Head of caudate nucleus (tissue), 42 donors: ENCODE measurements around the gene PIGBOS1.

ENCODE experiments used
- DNase-seq, 42 donors: peaks; one replicate each; pipeline versions ENCODE4 v3.0.0 to v3.0.0-alpha.2; 2020 to 2021; ENCODE audit warnings: mixed read lengths in 7 of 42
- intact Hi-C: fragments of 100-400 bp; cut with DNase I; formaldehyde crosslinking; loops from one replicate; pipeline ENCODE4 v1.15.0; 2022

Gene PIGBOS1, protein sequence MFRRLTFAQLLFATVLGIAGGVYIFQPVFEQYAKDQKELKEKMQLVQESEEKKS

DNA sequence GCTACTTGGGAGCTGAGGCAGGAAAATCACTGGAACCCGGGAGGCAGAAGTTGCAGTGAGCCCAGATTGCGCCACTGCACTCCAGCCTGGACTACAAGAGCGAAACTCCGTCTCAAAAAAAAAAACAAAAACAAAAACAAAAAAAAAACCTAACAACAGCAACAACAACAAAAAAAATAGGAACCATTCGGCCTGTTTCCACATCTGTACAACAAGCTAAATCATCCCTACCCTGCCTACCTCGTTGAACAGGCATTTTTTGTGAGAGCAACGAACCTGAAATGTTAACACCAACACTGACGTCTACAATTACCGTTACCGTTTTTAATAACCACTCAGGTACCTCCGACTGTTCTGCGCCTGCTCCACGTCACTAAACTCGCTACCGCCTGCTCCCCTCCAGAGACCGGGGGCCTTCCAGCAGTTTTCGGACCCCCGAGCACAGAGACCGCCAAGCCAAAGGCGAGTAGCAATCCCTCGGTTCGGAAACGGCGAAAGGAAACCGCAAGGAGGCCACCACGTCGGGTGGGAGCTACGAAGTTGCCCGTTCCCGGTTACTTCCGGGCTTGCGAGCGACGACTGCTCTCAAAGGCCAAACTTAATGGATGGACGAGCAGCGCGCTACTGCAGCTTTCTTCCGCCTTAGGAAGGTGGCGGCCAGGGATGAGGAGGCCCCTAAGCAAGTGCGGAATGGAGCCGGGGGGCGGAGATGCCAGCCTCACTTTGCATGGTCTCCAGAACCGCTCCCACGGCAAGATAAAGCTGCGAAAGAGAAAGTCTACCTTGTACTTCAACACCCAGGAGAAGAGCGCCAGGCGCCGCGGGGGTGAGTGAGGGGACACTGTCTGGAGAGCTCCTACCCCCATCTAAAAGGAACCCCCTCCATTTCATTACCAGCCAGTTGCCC lies at the start of gene PIGBOS1, which contains the start of gene PIGB:
Gene PIGBOS1 (minus strand): TSS at position 536 of the 907 bp plus-strand sequence. CDS start 1,331 bp downstream, outside the sequence.
Gene PIGB (plus strand): TSS at position 635 of the 907 bp plus-strand sequence. CDS start 29 bp downstream, at position 664.
- intact Hi-C loops: no loop called here
- DNase-seq: peak; percentile 67 to 93 (median 84)

DNA sequence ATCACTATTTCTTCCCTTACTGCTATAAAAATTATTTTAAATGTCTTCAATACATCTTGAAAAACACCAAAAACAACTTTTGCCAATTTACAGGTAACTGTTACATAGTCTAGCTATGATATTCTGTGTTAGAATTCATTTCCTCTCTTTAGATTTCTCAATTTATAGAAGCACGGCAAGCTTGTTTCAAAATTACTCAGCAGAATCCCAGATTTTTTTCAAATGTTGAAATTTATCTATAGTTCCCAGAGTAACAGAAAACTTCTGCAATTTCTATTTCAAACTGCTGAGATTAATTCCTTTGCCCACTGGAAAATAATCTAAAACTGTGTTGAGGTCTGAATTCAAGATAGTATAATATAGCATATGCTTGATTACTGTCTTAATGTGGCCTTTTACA lies 48.1 kb upstream of the PIGBOS1 start:
- no peak for DNase-seq
- intact Hi-C loops: no loop called here

DNA sequence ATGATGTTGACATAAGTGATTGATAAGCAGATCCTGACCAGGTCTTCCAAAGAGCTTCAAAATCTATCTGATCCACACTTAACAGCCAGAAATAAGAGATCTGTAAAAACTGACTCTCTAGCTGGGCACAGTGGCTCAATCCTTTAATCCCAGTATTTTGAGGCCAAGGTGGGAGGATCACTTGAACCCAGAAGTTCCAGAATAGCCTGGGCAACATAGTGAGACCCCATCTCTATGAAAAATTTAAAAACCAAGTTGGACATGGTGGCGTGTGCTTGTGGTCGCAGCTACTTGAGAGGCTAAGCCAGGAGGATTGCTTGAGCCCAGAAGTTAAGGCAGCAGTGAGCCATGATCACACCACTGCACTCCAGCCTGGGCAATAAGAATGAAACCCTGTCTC lies 43.7 kb upstream of the PIGBOS1 start:
- DNase-seq: no peak
- intact Hi-C loops: no loop called here

DNA sequence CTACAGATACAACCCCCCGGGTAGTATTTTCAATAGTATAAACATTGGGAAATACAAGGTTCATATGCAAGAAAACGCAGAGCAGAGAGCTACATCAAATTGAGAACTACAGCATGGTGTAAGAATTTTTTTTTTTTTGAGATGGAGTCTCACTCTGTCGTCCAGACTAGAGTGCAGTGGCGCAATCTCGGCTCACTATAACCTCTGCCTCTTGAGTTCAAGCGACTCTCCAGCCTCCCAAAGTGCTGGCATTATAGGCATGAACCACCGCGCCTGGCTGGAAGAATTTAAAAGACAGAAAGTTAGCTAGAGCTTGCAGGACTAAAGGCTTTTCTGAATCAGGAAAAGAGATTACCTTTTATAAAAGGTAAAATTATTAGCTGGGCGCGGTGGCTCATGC lies 42.1 kb upstream of the PIGBOS1 start:
- no peak for DNase-seq
- intact Hi-C loops: no loop called here

DNA sequence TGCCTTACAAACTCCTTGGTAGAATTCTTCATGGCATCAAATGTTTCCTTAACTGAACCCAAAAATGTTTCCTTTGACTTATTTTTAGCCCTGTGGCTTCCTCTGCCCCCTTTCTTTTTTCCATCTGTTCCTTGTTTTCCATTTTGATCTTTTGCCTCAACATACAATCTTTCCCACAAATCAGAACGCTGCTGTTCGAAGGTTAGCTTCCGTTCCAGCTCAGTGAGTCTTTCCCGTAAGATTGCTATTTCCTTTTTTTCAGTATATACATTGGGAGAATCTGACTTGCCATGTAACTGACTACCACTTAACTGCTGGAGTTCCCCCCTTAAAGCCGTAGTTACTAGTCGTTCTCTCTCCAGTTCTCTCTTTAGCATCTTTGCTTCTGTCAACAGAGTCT lies 41.3 kb upstream of the PIGBOS1 start:
- DNase-seq: no peak

DNA sequence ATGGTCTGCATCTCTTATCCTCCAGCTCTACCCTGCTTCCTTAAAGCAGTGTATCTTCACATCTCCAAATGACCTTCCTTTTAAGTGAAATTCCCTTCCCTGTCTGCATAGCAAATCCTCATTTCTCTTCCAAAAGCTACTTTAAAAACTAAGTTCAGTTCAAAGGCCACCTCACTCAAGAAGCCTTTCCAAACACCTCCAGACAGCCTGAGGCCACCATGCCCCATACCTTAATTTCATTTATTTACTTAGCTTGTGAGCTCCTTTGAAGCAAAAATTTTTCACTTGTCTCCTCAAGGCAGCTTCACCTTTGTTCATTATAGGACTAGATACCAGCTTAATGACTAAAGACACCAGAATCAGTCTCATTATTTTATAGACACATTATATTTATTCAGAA lies 39.5 kb upstream of the PIGBOS1 start:
- no peak for DNase-seq
- intact Hi-C loops: no loop called here

More for the DNA sequence above, 41.3 kb upstream of the PIGBOS1 start:
- intact Hi-C loops: no loop called here

DNA sequence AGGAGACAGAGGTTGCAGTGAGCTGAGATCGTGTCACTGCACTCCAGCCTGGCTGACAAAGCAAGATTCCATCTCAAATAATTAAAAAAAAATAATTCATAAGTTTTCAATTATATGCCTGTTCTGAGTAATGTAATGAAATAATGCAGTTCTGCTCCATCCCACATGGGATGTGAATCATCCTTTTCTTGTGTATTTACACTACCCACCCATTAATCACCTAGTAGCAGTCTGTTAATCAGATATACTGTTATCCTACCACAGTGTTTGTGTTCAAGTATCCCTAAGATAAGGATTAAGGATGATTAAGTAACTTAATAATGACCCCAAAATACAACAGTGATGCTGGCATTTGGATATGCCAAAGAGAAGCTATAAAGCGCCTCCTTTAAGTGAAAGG lies 38.9 kb upstream of the PIGBOS1 start:
- intact Hi-C loops: no loop called here
- DNase-seq: no peak

DNA sequence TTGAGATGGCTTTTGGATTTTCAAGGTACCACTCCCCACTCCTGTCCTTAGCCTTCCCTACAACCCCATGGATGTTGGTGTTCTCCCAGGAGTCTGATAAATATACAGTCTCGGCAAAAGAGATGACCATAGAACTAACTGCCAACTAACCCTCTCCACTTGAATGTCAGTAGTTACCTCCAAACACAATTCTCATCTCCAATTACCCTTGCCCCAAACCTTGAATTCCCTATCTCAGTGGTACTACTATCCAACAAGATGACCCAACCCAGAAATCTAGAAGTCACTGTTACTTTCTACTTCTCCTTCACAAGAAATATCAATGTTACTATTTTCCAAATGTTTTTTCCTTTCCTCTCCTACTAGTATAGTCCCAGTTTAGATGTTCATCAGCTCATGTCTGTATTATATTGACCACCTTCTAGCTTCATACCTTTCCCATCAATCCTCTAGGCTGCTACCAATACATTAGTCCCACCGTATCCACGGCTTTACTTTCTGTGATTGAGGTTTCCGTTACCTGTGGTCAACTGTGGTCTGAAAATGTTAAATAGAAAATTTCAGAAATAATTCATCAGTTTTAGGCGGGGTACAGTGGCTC lies 38.2 kb upstream of the PIGBOS1 start:
- no peak for DNase-seq
- intact Hi-C loops: no loop called here

DNA sequence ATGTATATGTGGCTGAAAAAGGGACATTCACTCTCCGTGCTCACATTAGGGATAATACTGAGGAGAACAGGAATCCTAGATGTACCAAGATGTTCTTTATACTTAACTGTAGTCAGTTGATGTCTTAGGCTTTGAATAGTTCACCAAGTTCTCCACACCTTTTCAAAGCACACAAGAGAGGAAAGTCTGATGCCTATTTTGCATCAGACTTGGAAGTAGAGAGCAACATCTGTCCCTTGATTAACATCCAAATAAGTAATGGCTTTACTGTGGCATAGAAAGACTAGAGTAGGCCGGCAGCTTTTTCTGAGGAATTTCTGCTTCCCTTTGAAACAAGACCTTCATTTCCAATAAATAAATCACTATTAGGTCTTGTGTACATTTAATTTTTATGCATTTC lies 34.1 kb upstream of the PIGBOS1 start:
- DNase-seq: no peak
- intact Hi-C loops: no loop called here

DNA sequence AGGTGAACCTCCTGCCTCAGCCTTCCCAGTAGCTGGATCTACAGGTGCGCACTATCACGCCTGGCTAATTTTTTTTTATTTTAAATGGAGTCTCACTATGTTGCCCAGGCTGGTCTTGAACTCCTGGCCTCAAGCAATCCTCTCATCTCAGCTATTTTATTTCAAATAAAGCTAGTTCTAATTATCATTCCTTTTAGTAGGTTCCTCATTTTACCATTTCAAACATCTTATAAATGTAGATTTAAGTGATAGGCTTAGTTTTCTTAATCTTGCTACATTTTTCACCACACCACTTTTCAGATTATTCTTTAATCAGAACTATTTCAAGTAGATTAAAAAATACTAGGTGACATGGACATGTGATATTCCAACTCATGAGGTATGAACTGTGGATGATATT lies 30.4 kb upstream of the PIGBOS1 start:
- intact Hi-C loops: no loop called here
- DNase-seq: no peak

DNA sequence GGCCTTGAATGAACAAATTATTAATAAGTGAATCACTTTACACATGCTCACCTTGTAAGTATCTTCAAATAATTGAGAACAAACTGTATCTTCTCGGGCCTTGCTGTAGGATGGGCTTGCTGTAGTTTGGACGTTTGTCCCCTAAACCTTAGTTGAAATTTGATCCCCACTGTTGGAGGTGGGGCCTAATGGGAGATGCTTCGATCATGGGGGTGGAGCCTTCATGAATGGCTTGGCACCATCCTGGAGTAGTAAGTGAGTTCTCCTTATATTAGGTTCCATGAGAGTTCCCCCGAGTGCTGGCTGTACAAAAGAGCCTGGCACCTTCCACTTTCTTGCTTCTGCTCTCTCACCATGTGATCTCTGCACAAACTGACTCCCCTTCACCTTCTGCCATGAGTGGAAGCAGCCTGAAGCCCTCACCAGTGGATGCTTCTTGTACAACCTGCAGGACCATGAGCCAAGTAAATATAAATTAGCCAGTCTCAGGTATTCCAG lies 29.4 kb upstream of the PIGBOS1 start:
- intact Hi-C loops: no loop called here
- DNase-seq: no peak

DNA sequence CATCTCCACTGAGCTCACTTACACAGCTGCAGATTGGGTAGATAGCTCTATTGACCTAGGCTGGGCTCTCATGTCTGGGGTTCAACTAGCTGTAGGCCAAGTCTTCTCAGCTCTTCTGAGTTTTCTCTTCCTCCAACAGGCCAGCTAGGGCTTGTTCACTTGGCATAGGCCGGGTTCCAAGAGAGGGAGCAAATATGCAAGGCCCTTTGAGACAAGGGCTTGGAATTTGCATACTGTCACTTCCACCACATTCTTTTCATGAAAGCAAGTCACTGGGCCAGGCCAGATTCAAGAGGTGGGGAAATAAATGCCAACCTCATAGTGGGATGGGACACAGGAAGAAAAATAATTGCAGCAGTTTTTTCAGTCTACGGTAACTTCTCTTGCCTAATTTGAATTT lies 25.3 kb upstream of the PIGBOS1 start:
- intact Hi-C loops: no loop called here
- DNase-seq: peak in 2 of 42 donors; percentile 5 to 8

DNA sequence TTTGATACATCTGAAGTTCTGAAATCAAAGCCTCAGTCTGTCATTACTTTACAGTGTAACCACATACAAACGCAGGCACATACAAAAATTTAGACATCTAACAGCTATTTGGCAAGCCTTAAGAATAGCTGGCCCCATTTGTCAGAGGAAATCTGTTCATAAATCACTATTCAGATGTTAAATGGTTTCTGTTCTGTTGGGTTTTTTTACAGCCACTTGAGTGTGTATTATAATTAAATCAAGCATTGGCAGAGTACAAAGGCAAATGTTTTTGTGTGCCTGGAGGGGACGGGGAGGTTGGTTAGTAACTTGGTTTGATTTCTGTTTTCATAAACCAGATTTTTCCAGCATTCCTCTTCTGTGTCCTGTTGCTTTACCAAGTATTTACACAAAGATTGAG lies 24.2 kb upstream of the PIGBOS1 start:
- intact Hi-C loops: no loop called here
- DNase-seq: no peak

DNA sequence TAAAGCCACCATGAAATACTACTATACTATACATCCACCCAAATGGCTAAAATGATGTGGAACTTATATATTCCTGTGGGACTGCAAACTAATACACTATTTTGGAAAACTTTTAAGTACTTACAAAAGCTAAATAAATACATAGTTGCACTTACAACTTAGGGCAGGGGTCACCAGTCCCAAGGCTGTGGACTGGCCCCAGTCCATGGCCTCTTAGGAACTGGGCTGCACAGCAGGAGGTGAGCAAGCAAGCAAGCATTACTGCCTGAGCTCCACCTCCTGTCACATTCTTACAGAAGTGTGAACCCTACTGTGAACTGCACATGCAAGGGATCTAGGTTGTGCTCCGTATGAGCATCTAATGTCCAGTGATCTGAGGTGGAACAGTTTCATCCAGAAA lies 18.2 kb upstream of the PIGBOS1 start:
- intact Hi-C loops: no loop called here

DNA sequence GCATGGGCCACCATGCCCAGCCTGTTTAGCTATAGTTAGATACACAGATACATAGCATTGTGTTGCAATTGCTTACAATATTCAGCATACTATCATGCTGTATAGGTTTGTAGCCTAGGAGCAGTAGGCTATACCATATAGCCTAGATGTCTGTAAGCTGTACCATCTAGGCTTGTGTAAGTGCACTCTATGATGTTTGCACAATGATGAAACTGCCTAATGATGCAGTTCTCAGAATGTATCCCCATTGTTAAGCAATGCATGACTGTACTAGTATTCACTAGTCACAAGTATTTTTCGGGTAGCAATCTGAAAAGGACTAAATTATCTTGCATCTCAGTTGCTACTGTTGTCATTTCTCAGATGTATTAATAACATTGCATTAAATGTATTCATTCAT lies 16.1 kb upstream of the PIGBOS1 start:
- no peak for DNase-seq
- intact Hi-C loops: no loop called here

More for the DNA sequence above, 18.2 kb upstream of the PIGBOS1 start:
- no peak for DNase-seq

DNA sequence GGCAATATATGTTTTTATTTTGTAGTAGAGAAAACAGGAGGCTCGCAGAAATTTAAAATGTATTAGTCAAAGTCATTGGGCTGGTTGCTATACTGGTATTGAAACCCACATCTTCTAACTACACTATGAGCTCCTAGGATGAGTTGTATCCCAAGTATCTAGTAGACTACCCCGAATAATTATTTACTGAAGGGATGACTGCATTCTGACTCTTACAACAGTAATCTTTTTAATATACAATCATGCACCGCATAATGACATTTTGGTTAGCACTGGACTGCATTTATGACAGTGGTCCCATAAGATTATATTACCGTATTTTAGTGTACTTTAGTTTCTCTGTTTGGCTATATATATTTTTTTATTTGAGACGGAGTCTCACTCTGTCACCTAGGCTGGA lies 15.4 kb upstream of the PIGBOS1 start:
- intact Hi-C loops: no loop called here

DNA sequence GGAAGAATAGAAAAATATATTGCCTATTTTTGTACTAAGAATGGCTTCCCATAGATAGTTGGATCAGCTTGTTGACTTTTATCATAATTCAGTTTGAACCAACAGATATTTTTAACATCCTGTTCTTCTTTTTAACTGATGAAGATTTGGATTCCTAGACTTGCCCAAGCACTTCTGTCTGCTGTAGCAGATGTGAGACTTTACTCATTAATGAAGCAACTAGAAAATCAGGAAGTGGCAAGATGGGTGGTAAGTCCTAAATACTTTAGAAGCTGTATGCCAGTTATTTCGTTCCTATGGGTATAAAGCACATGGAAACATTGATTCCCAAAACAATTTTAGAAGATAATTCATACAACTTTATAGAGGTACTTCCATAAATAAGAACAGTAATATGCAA lies 8.5 kb upstream of the PIGBOS1 start:
- intact Hi-C loops: no loop called here
- no peak for DNase-seq

More for the DNA sequence above, 15.4 kb upstream of the PIGBOS1 start:
- no peak for DNase-seq

DNA sequence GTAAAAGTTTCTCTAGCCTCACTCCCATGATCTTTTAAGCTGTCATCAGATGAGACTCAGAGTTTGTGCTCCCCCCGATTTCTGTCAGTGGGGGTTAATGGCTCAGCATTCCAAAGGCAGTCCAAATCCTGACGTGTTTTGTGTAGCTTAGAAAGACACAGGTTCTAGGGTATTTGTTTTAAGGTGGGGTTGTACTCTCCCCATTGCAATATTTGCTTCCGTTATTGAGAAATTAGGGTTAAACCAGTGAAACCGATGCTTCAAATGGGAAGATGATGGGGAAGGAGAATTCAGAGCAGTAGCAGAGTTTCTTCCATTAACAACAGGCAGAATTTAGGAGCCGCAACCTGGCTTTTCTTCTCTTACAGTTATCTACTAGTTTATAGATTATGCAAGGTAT lies 3.5 kb upstream of the PIGBOS1 start:
- intact Hi-C loops: no loop called here
- no peak for DNase-seq

DNA sequence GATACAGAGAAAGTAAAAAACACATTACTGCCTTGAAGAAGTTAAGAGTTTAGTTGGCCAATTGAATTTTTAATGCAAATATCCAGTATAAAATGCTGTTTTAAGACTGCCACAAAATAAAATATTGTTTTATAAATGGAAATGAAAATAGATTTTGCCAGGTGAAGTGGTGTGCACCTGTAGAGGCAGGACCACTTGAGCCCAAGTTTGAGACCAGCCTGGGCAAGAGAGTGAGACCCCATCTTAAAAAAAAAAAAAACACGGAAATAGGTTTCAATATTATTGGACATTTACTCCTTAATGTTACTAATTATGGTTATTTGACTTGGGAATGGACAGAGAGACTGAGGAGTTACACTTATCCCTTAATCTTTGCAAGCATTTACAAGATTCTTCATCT lies 2.0 kb upstream of the PIGBOS1 start:
- intact Hi-C loops: no loop called here
- DNase-seq: no peak

DNA sequence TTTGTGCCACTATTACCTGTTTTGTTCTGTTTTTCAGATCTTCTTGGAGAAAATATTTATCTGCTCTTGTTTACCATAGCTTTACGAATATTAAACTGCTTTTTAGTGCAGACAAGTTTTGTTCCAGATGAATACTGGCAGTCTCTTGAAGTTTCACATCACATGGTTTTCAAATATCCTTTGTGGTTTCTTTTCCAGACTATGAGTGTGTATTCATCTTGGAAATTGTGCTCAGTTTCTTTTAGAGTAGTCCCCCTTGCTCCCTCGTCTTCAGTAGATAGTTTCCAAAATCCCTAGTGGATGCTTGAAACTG lies 1.3 kb upstream of the PIGBOS1 start:
- intact Hi-C loops: no loop called here
- no peak for DNase-seq
